Measurements from ENCODE around the gene TNXB. TPM values are rescaled to one million over a fixed set of nuclear protein-coding genes. Genes with fewer than 3 reads are reported as not detected.
"Not testable (repeated sequence)": the region's sequence is repeated elsewhere in the genome, so short reads cannot be mapped to it uniquely, and the experiment has no call there.

Gene TNXB
- total RNA-seq, 1 donor from 2014 or later = 4.4 TPM

GRCh38 chr6:32050562-32050961, 58.6 kb downstream of the TNXB start:
- Mint-ChIP-seq H3K27ac (no peak overlapping the region), H3K9me3 (no peaks in the 10 kb centered on the region), H3K4me1 (ENCODE audit: low read depth) (peaks cover 5% of the 10 kb centered on the region)

GRCh38 chr6:32049736-32050135, 59.4 kb downstream of the TNXB start:
- H3K27me3 Mint-ChIP-seq (ENCODE audit: insufficient read depth); DNase-seq (ENCODE audit: low spot score); intact Hi-C loops (cut with micrococcal nuclease); H3K4me3 Mint-ChIP-seq; H3K9me3 Mint-ChIP-seq; H3K36me3 Mint-ChIP-seq (ENCODE audit: low read depth); H3K27ac Mint-ChIP-seq; H3K4me1 Mint-ChIP-seq (ENCODE audit: low read depth): not testable (repeated sequence)

More at GRCh38 chr6:32050562-32050961, 58.6 kb downstream of the TNXB start:
- intact Hi-C loops (cut with micrococcal nuclease) = no loop called here
- Mint-ChIP-seq H3K27me3 (ENCODE audit: insufficient read depth) (peaks cover 2% of the 10 kb centered on the region), H3K36me3 (ENCODE audit: low read depth) (no peaks in the 10 kb centered on the region), H3K4me3 (no peak overlapping the region)
- DNase-seq (ENCODE audit: low spot score) = no peak

GRCh38 chr6:32049149-32049548, 60.0 kb downstream of the TNXB start:
- H3K4me3 Mint-ChIP-seq; intact Hi-C loops (cut with micrococcal nuclease); H3K9me3 Mint-ChIP-seq; H3K27me3 Mint-ChIP-seq (ENCODE audit: insufficient read depth); H3K36me3 Mint-ChIP-seq (ENCODE audit: low read depth); DNase-seq (ENCODE audit: low spot score); H3K27ac Mint-ChIP-seq; H3K4me1 Mint-ChIP-seq (ENCODE audit: low read depth): not testable (repeated sequence)

GRCh38 chr6:32047855-32048766, 61.0 kb downstream of the TNXB start:
- Mint-ChIP-seq H3K4me3 (no peak overlapping the region), H3K9me3 (no peaks in the 10 kb centered on the region), H3K27ac (no peak overlapping the region), H3K27me3 (ENCODE audit: insufficient read depth) (peaks cover 2% of the 10 kb centered on the region), H3K36me3 (ENCODE audit: low read depth) (no peaks in the 10 kb centered on the region), H3K4me1 (ENCODE audit: low read depth) (peaks cover 5% of the 10 kb centered on the region)
- peak; percentile 52 for DNase-seq (ENCODE audit: low spot score)
- intact Hi-C loops (cut with micrococcal nuclease) = loop anchor here (1.0 kb wide), 1 partner anchor 106 kb away; the partner anchor contains the start of gene PPT2

GRCh38 chr6:32047539-32047854, 61.6 kb downstream of the TNXB start:
- Mint-ChIP-seq H3K9me3 (no peaks in the 10 kb centered on the region), H3K4me1 (ENCODE audit: low read depth) (peaks cover 5% of the 10 kb centered on the region), H3K27me3 (ENCODE audit: insufficient read depth) (peaks cover 2% of the 10 kb centered on the region), H3K36me3 (ENCODE audit: low read depth) (no peaks in the 10 kb centered on the region), H3K4me3 (no peak overlapping the region), H3K27ac (no peak overlapping the region)
- intact Hi-C loops (cut with micrococcal nuclease) = no loop called here
- DNase-seq (ENCODE audit: low spot score) = no peak

- Mint-ChIP-seq H3K27me3 (ENCODE audit: insufficient read depth) (peaks cover 2% of the 10 kb centered on the region), H3K36me3 (ENCODE audit: low read depth) (no peaks in the 10 kb centered on the region), H3K4me3 (no peak overlapping the region), H3K4me1 (ENCODE audit: low read depth) (peaks cover 5% of the 10 kb centered on the region), H3K27ac (no peak overlapping the region), H3K9me3 (no peaks in the 10 kb centered on the region)
- no peak for DNase-seq (ENCODE audit: low spot score)
- intact Hi-C loops (cut with micrococcal nuclease) = no loop called here
Measured at GRCh38 chr6:32047084-32047478, 62.1 kb downstream of the TNXB start.

- intact Hi-C loops (cut with micrococcal nuclease) = no loop called here
Measured at GRCh38 chr6:32046450-32047083, 62.6 kb downstream of the TNXB start.

GRCh38 chr6:32045811-32046449, 63.2 kb downstream of the TNXB start:
- Mint-ChIP-seq H3K9me3 (no peaks in the 10 kb centered on the region), H3K4me3 (no peak overlapping the region), H3K36me3 (ENCODE audit: low read depth) (no peaks in the 10 kb centered on the region), H3K27ac (no peak overlapping the region), H3K4me1 (ENCODE audit: low read depth) (peaks cover 5% of the 10 kb centered on the region), H3K27me3 (ENCODE audit: insufficient read depth) (no peaks in the 10 kb centered on the region)
- intact Hi-C loops (cut with micrococcal nuclease) = no loop called here
- no peak for DNase-seq (ENCODE audit: low spot score)

More at GRCh38 chr6:32046450-32047083, 62.6 kb downstream of the TNXB start:
- Mint-ChIP-seq H3K36me3 (ENCODE audit: low read depth) (no peaks in the 10 kb centered on the region), H3K27me3 (ENCODE audit: insufficient read depth) (no peaks in the 10 kb centered on the region), H3K27ac (no peak overlapping the region), H3K4me1 (ENCODE audit: low read depth) (peaks cover 5% of the 10 kb centered on the region), H3K4me3 (no peak overlapping the region), H3K9me3 (no peaks in the 10 kb centered on the region)
- DNase-seq (ENCODE audit: low spot score) = no peak

- DNase-seq (ENCODE audit: low spot score); intact Hi-C loops (cut with micrococcal nuclease); H3K27me3 Mint-ChIP-seq (ENCODE audit: insufficient read depth): not testable (repeated sequence)
Measured at GRCh38 chr6:32044916-32045315, 64.2 kb downstream of the TNXB start.

GRCh38 chr6:32043589-32044380, 65.4 kb downstream of the TNXB start:
- H3K36me3 Mint-ChIP-seq (ENCODE audit: low read depth); H3K27me3 Mint-ChIP-seq (ENCODE audit: insufficient read depth); H3K4me3 Mint-ChIP-seq; intact Hi-C loops (cut with micrococcal nuclease); H3K27ac Mint-ChIP-seq; H3K9me3 Mint-ChIP-seq; DNase-seq (ENCODE audit: low spot score); H3K4me1 Mint-ChIP-seq (ENCODE audit: low read depth): not testable (repeated sequence)

More at GRCh38 chr6:32044916-32045315, 64.2 kb downstream of the TNXB start:
- not testable (repeated sequence) for H3K4me3 Mint-ChIP-seq; H3K27ac Mint-ChIP-seq; H3K9me3 Mint-ChIP-seq; H3K36me3 Mint-ChIP-seq (ENCODE audit: low read depth); H3K4me1 Mint-ChIP-seq (ENCODE audit: low read depth)

GRCh38 chr6:32042276-32042675, 66.9 kb downstream of the TNXB start:
- H3K4me3 Mint-ChIP-seq; H3K27ac Mint-ChIP-seq; H3K9me3 Mint-ChIP-seq; H3K36me3 Mint-ChIP-seq (ENCODE audit: low read depth); H3K27me3 Mint-ChIP-seq (ENCODE audit: insufficient read depth); H3K4me1 Mint-ChIP-seq (ENCODE audit: low read depth); intact Hi-C loops (cut with micrococcal nuclease); DNase-seq (ENCODE audit: low spot score): not testable (repeated sequence)

- H3K27me3 Mint-ChIP-seq (ENCODE audit: insufficient read depth); DNase-seq (ENCODE audit: low spot score); intact Hi-C loops (cut with micrococcal nuclease); H3K4me3 Mint-ChIP-seq; H3K36me3 Mint-ChIP-seq (ENCODE audit: low read depth); H3K27ac Mint-ChIP-seq; H3K4me1 Mint-ChIP-seq (ENCODE audit: low read depth); H3K9me3 Mint-ChIP-seq: not testable (repeated sequence)
Measured at GRCh38 chr6:32041385-32041784, 67.8 kb downstream of the TNXB start.

- H3K4me3 Mint-ChIP-seq; intact Hi-C loops (cut with micrococcal nuclease); H3K9me3 Mint-ChIP-seq; H3K27me3 Mint-ChIP-seq (ENCODE audit: insufficient read depth); H3K27ac Mint-ChIP-seq; DNase-seq (ENCODE audit: low spot score); H3K4me1 Mint-ChIP-seq (ENCODE audit: low read depth); H3K36me3 Mint-ChIP-seq (ENCODE audit: low read depth): not testable (repeated sequence)
Measured at GRCh38 chr6:32041050-32041321, 68.2 kb downstream of the TNXB start.
